Stimulated activated CD4-positive, alpha-beta T cell treated with anti-CD3 and anti-CD28 coated beads, TNF-alpha, amount 100 ng/mL, for 24 hours (primary cell): ENCODE measurements around the gene SPX.

Experiments used
- DNase-seq, 3 experiments: peaks; one replicate each; pipeline ENCODE4 v3.0.0-alpha.2; 2020; ENCODE audit warnings: low read depth in 3 of 3

The SPX gene

GRCh38 chr12:21526053-21526452 is at the start of gene SPX:
Gene SPX (plus strand): TSS chr12:21526296. CDS start chr12:21526473, 177 bp downstream.
- no peak for DNase-seq

- DNase-seq, result no peak
Observed at GRCh38 chr12:21476949-21477348, 49.1 kb upstream of the SPX start.

- DNase-seq, result no peak
Observed at GRCh38 chr12:21478756-21479455, 47.2 kb upstream of the SPX start.

- no peak for DNase-seq
Observed at GRCh38 chr12:21483531-21483930, 42.6 kb upstream of the SPX start.

- DNase-seq, result no peak
Observed at GRCh38 chr12:21485998-21486397, 40.1 kb upstream of the SPX start.

GRCh38 chr12:21499765-21500164 is 26.3 kb upstream of the SPX start:
- DNase-seq, result no peak

- no peak for DNase-seq
Observed at GRCh38 chr12:21500786-21501257, 25.3 kb upstream of the SPX start.

- DNase-seq, result peak; percentile 73 to 84 (median 84)
Observed at GRCh38 chr12:21501258-21502163, 24.6 kb upstream of the SPX start, which contains the start of the genes GOLT1B and RECQL. Gene GOLT1B (plus strand): TSS chr12:21501789. CDS start chr12:21501924, 135 bp downstream. Gene RECQL (minus strand): TSS chr12:21501635. CDS start chr12:21499570, 2,065 bp downstream.

GRCh38 chr12:21502164-21502496 is 24.0 kb upstream of the SPX start:
- peak; percentile 11 to 14 (median 14) for DNase-seq

- no peak for DNase-seq
Observed at GRCh38 chr12:21502872-21503271, 23.2 kb upstream of the SPX start.

GRCh38 chr12:21505888-21506287 is 20.2 kb upstream of the SPX start:
- DNase-seq, result no peak

- DNase-seq, result no peak
Observed at GRCh38 chr12:21507849-21508248, 18.2 kb upstream of the SPX start.

- DNase-seq, result no peak
Observed at GRCh38 chr12:21509768-21510167, 16.3 kb upstream of the SPX start.

GRCh38 chr12:21516281-21516680 is 9.8 kb upstream of the SPX start:
- DNase-seq, result no peak

GRCh38 chr12:21518451-21518850 is 7.6 kb upstream of the SPX start:
- DNase-seq, result no peak

- no peak for DNase-seq
Observed at GRCh38 chr12:21521541-21521940, 4.6 kb upstream of the SPX start.

GRCh38 chr12:21523148-21523547 is 2.9 kb upstream of the SPX start:
- DNase-seq, result no peak

- no peak for DNase-seq
Observed at GRCh38 chr12:21526721-21527345, 737 bp downstream of the SPX start.

GRCh38 chr12:21527451-21528180 is 1.5 kb downstream of the SPX start:
- DNase-seq, result peak; percentile 31 to 59 (median 32)

- DNase-seq, result no peak
Observed at GRCh38 chr12:21528953-21529352, 2.9 kb downstream of the SPX start.

- DNase-seq, result no peak
Observed at GRCh38 chr12:21529456-21529855, 3.4 kb downstream of the SPX start.
